ENCODE measurements around the gene SNRPD3.

Gene SNRPD3

DNA sequence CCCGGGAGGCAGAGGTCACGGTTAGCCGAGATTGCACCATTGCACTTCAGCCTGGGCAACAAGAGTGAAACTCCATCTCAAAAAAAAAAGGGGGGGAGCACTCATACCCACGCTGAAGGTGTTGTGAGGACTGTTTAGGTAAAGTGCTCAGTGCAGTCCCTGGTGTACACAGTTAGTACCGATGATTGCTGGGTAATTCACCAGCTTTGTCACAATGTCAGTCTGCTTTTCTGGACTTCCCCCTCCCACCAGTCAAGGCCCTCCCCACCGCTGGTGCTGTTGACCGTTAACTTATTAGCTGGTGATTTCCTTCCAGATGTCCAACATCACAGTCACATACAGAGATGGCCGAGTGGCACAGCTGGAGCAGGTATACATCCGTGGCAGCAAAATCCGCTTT lies 11.9 kb downstream of the SNRPD3 start:
- DNase-seq (ENCODE audit: low read depth), result no peak

GRCh38 chr22:24571266-24571665 lies 15.5 kb downstream of the SNRPD3 start:
- DNase-seq (ENCODE audit: low read depth), result no peak

GRCh38 chr22:24576778-24577177 lies 21.0 kb downstream of the SNRPD3 start:
- DNase-seq (ENCODE audit: low read depth), result no peak

- DNase-seq (ENCODE audit: low read depth), result no peak
Measured at GRCh38 chr22:24578355-24579257, 22.8 kb downstream of the SNRPD3 start.

GRCh38 chr22:24579258-24579601 lies 23.4 kb downstream of the SNRPD3 start:
- no peak for DNase-seq (ENCODE audit: low read depth)

DNA sequence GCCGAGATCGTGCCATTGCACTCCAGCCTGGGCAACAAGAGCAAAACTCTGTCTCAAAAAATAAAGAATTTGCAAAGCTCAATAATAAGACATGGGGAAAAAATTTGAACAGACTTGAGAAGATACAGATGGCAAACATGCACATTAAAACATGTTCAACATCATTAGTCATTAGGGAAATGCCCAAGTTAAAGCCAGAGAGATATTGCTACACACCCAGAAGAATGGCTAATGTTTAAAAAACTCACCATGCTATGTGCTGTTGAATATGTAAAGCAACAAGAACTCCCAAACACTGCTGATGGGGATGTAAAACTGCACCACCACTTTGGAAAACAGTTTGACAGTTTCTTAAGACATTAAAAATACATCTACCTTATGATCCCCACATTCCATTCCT lies 24.5 kb downstream of the SNRPD3 start:
- no peak for DNase-seq (ENCODE audit: low read depth)

- DNase-seq (ENCODE audit: low read depth), result no peak
Measured at GRCh38 chr22:24582056-24582814, 26.4 kb downstream of the SNRPD3 start.

DNA sequence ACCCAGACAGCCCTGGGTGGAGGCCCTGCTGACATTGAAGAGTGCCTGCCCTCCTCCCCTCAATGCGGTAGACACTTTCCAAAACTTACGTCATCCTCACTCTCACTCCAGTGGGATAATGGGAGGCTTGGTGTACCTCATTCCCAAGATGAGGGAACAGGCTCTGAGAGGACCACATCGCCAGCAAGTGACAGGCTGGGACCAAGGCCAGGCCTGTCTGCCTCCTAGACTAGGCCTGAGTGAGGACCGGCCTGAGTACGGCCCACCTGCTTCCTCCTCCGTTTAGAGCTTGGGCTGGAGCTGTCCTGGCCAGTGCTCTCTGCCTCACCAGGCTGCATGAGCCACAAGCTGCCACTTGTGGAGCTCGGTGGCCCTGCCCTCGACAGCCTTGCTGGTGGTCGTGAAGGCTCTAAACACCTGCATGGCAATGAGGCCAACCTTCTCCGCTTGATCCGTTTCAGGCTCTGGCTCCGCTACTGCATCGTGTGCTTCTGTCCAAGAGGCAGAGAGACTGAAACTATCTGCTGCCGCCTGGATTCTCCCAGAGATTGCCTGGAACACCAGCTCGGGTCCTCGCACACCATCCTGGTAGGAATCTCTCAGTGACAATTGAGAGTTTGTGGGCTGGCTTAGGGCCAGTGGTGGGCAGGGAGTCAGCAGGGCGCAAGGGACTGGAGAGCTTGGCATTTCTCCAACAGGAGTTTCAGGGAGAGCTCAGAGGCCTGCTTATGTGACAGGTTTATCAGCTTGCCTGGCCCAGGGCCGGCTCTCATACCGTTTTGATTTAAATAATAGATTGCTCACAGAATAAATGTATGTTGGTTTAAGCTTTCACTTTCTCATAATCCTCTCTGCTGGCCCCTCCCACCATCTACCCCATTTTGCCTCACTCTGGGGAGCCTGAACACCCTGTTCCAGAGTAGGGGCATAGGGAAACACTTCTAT lies 27.7 kb downstream of the SNRPD3 start:
- DNase-seq (ENCODE audit: low read depth), result no peak

GRCh38 chr22:24584166-24584790 lies 28.5 kb downstream of the SNRPD3 start:
- DNase-seq (ENCODE audit: low read depth), result no peak

GRCh38 chr22:24584871-24585411 lies 29.1 kb downstream of the SNRPD3 start:
- DNase-seq (ENCODE audit: low read depth), result no peak

DNA sequence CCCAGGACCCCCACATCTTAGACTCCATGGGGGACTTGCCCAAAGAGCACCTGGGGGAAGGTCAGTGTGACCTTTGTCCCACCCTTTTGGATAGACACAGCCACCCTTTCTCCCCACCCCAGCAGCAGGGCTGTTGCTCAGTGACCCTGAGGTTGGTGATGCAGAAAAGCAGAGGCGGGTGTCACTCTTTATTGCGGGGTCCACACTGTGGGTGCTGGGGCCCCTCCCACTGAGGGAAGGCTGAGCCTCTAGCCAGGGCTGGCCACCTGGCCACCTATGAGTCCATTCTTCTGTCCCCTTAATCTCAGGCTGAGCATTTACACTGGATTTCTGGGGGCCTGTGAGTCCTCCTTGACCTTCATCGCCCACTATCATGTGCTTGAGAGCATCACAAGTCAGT lies 29.7 kb downstream of the SNRPD3 start:
- no peak for DNase-seq (ENCODE audit: low read depth)

DNA sequence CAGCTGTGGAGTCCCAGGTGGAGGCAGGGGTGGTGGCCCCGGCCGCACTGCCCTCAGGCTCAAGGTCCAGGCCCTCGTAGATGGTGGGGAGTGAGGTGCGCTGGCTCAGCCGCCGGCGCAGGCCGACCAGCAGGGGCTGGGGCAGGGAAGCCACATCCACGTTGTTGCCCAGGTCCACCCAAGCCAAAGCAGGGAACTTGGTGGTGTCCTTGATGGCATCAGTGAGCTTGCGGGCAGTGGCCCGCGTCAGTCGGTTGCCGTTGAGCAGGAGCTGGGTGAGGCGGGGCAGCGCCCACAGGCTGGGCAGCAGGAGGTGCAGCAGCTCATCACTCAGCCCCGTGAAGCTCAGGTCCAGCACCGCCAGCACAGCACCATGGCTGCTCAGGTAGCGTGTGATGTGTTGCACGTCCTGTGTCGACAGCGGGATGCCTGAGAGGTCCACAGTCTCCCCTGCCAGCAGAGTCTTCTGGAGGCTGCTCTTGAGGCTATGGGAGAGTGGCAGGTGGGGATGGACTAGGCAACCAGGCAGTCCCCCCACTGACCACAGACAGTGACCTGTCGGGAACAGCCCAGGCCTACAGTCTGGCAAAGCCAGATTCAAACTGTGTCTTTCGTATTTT lies 30.2 kb downstream of the SNRPD3 start:
- no peak for DNase-seq (ENCODE audit: low read depth)

- no peak for DNase-seq (ENCODE audit: low read depth)
Measured at GRCh38 chr22:24587251-24587650, 31.5 kb downstream of the SNRPD3 start.

GRCh38 chr22:24587948-24588347 lies 32.1 kb downstream of the SNRPD3 start:
- DNase-seq (ENCODE audit: low read depth), result no peak

DNA sequence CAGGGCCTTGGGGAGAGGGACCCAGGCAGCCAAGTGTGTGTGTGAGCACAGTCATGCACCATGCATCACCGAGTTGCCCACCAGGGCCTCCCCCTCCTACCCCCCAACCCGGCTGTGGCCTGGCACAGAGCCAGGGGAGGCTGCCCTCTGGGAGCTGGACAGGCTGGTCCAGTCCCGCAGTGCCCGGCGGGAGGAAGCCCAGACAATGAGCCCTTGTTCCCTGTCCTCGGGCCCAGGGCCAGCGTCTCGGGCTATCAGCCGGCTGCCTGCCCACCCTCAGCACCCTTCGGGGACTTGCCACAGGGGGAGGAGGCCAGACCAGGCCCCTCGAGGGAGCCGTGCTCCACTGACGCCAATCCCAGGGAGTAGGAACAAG lies 32.6 kb downstream of the SNRPD3 start:
- no peak for DNase-seq (ENCODE audit: low read depth)

- no peak for DNase-seq (ENCODE audit: low read depth)
Measured at GRCh38 chr22:24588757-24589481, 33.1 kb downstream of the SNRPD3 start.

DNA sequence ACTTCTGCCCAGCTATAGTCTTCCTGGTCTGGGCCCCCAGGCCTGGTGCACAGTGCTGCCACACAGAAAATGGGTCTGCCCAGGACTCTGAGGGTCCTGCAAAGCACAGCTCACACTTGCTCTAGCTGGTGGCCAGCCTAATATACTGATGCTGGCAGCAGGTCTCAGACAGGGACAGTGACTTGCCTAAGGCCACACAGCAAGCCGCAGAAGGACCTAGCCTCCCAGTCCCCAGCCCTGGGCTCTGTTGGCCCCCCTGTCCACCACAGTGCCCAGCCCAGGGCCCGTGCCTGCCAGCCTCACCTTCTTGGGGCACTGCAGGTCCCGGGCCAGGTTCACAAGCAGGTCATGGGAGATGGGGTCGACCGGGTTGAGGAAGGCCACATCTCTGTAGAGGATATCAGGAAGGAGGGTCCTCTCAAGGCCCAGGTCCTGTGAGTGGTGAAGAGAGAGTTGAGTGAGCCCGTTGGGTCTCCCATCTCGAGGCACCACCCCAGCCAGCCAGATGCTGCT lies 33.8 kb downstream of the SNRPD3 start:
- no peak for DNase-seq (ENCODE audit: low read depth)

DNA sequence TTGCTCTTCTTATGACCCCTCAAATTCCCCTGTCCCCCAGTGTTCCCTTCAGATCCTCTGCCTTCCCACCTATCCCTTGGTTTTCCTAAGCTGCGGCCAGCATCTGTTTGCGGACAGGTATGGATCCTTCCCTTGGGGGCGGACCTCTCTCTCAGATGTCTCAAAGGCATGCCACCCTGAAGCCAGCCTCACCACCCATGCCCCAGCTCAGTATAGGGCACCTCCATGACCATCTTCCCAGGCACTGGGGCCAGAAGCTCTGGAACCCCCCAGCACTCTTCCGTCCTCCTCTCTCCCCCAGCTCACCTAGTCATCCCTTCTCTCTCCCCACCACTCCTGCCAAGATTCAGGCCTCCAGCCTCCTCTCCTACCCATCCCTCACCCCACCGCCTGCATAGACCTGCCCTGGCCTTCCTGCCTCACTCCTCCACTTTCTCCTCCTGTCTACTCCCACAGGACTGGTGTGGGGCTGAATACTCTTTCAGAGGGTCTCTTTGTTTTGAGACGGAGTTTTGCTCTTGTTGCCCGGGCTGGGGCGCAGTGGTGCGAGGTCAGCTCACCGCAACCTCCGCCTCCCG lies 34.9 kb downstream of the SNRPD3 start:
- no peak for DNase-seq (ENCODE audit: low read depth)

DNA sequence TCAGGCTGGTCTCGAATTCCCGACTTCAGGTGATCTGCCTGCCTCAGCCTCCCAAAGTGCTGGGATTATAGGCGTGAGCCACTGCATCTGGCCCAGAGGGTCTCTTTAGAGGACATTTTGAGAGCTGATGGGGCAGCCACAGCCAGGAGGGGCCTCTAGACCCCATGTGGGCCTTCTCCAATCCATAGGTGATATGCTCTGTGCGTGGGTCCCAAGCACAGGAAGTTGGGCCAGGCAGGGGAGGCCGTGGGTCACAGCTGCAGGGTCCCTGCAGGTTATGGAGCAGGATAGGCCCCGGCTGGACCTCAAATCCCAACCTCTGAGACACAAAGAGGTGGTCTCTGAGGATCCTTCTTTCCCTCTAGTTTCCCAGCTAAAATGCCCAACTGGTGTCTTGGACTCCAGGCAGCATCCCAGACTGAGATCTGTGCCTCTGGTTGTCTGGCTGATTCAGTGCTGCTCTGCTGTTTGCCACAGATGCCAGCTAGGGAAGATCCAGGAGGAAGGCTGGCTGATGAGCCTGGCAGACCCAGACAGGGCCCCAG lies 35.6 kb downstream of the SNRPD3 start:
- no peak for DNase-seq (ENCODE audit: low read depth)
